A549 (cell line): ENCODE measurements around the gene POLR3E. TPM values are rescaled to one million over a fixed set of nuclear protein-coding genes. Genes with fewer than 3 reads are reported as not detected.

Experiments used
- ATAC-seq, 2 experiments: fragments of 200-7000 bp in 1 of 2; fragments of >200 bp in 1 of 2; cut with Nextera tagmentation in 1 of 2; cut with Tn5 transposase in 1 of 2; 3 replicates each; pipeline versions ENCODE4 v1.8.0 to v1.9.1; 2018 to 2020; ENCODE audit warnings: mild to moderate bottlenecking in 1 of 2, moderate library complexity in 1 of 2
- CTCF ChIA-PET: fragments of 300-600 bp; sonication (Branson Sonifier 250); formaldehyde crosslinking; extraction: SDS; loops from one replicate; lab custom pipeline; 2021; ENCODE audit warnings: antibody characterized with exemption, inconsistent platforms; lab: Yijun Ruan, JAX
- POLR2A ChIA-PET: fragments of 350-600 bp; formaldehyde crosslinking; extraction: SDS; loops from one replicate; lab custom pipeline; 2021; ENCODE audit warnings: antibody characterized with exemption, inconsistent platforms; lab: Yijun Ruan, JAX
- DNase-seq, 2 experiments: peaks; one replicate each; pipeline versions ENCODE4 v3.0.0 to v3.0.0-alpha.2; 2011 to 2016; ENCODE audit warnings: low read depth in 1 of 2, low spot score in 1 of 2
- FAIRE-seq: peaks from 2 replicates; lab custom pipeline; 2011; peaks lifted over from hg19 to GRCh38; lab: Jason Lieb, UNC
- H3K27ac ChIP-seq, 2 experiments: fragments of >200 bp; sonication (Bioruptor Twin); formaldehyde crosslinking; 3 replicates each; pipeline ENCODE4 v1.5.1; 2016 to 2017
- H3K4me1 ChIP-seq: fragments of >200 bp; sonication (Bioruptor Twin); formaldehyde crosslinking; 3 replicates; pipeline ENCODE4 v1.6.1; 2016
- H3K4me2 ChIP-seq: fragments of >200 bp; sonication (Bioruptor Twin); formaldehyde crosslinking; 3 replicates; pipeline ENCODE4 v1.6.1; 2016
- H3K4me3 ChIP-seq: fragments of >200 bp; sonication (Bioruptor Twin); formaldehyde crosslinking; 3 replicates; pipeline ENCODE4 v1.5.1; 2016
- H3K9me3 ChIP-seq: fragments of >200 bp; sonication (Bioruptor Twin); formaldehyde crosslinking; 3 replicates; pipeline ENCODE4 v1.6.1; 2016
- CBX8 ChIP-seq: fragments of 200-600 bp; sonication (generic); IDR thresholded peaks from 2 replicates; pipeline ENCODE4 v1.6.1; 2016
- FOSB ChIP-seq: fragments of 250-450 bp; sonication (Bioruptor Pico); IDR thresholded peaks from 2 replicates; pipeline ENCODE4 v1.5.0; 2020; ENCODE audit warnings: mild to moderate bottlenecking, moderate library complexity
- FOXS1 ChIP-seq: fragments of 250-450 bp; sonication (Bioruptor Pico); IDR thresholded peaks from 2 replicates; pipeline ENCODE4 v1.5.0; 2020; ENCODE audit warnings: mild to moderate bottlenecking, moderate library complexity
- HDAC2 ChIP-seq: fragments of 200-600 bp; sonication (generic); IDR thresholded peaks from 2 replicates; pipeline ENCODE4 v1.6.1; 2016
- HOXB5 ChIP-seq: fragments of 250-450 bp; sonication (Bioruptor Pico); IDR thresholded peaks from 2 replicates; pipeline ENCODE4 v1.5.0; 2020; ENCODE audit warnings: mild to moderate bottlenecking, moderate library complexity
- JUN ChIP-seq, 2 experiments: fragments of >200 bp; sonication (Bioruptor Twin); formaldehyde crosslinking; IDR thresholded peaks; 2 replicates in 1 of 2; 3 replicates in 1 of 2; pipeline ENCODE4 v1.6.1; 2016 to 2017
- JUNB ChIP-seq: fragments of >200 bp; sonication (Bioruptor Twin); formaldehyde crosslinking; IDR thresholded peaks from 2 replicates; pipeline ENCODE4 v1.6.1; 2016
- KDM5A ChIP-seq: fragments of 200-600 bp; sonication (generic); IDR thresholded peaks from 2 replicates; pipeline ENCODE4 v1.6.1; 2016; ENCODE audit warnings: antibody characterized with exemption, mild to moderate bottlenecking
- NFE2L2 ChIP-seq: fragments of 150-350 bp; conservative IDR thresholded peaks from 2 replicates; pipeline ENCODE4 v1.6.1; 2014; ENCODE audit warnings: low read length
- NPAS2 ChIP-seq: fragments of 250-450 bp; sonication (Bioruptor Pico); IDR thresholded peaks from 2 replicates; pipeline ENCODE4 v1.8.0; 2022; ENCODE audit warnings: mild to moderate bottlenecking, moderate library complexity, borderline replicate concordance
- POLR2A ChIP-seq: IDR thresholded peaks from 2 replicates; pipeline ENCODE4 v1.6.1; 2012; ENCODE audit warnings: mild to moderate bottlenecking, low read length
- RAD21 ChIP-seq, 2 experiments: fragments of >200 bp in 1 of 2; sonication (Bioruptor Twin) in 1 of 2; formaldehyde crosslinking in 1 of 2; IDR thresholded peaks in 1 of 2; conservative IDR thresholded peaks in 1 of 2; 2 replicates in 1 of 2; 3 replicates in 1 of 2; pipeline ENCODE4 v1.6.1; 2012 to 2018; ENCODE audit warnings: inconsistent platforms in 1 of 2
- RARB ChIP-seq: fragments of 250-450 bp; sonication (Bioruptor Pico); IDR thresholded peaks from 2 replicates; pipeline ENCODE4 v1.8.0; 2021; ENCODE audit warnings: mild to moderate bottlenecking, moderate library complexity
- RCOR1 ChIP-seq: fragments of 150-350 bp; IDR thresholded peaks from 2 replicates; pipeline ENCODE4 v1.6.1; 2014; ENCODE audit warnings: antibody characterized with exemption, low read length, low read depth
- RFX5 ChIP-seq: fragments of 450-650 bp; IDR thresholded peaks from 2 replicates; pipeline ENCODE4 v1.7.1; 2014; ENCODE audit warnings: antibody characterized with exemption, mild to moderate bottlenecking, moderate library complexity
- RNF2 ChIP-seq: fragments of 200-600 bp; sonication (generic); IDR thresholded peaks from 2 replicates; pipeline ENCODE4 v1.6.1; 2016; ENCODE audit warnings: low read depth, mild to moderate bottlenecking, antibody characterized with exemption, moderate library complexity, borderline replicate concordance
- TFCP2L1 ChIP-seq: fragments of 250-450 bp; sonication (Bioruptor Pico); IDR thresholded peaks from 2 replicates; pipeline ENCODE4 v1.5.0; 2021; ENCODE audit warnings: mild to moderate bottlenecking
- TP53 ChIP-seq: fragments of 250-450 bp; sonication (Bioruptor Pico); IDR thresholded peaks from 2 replicates; pipeline ENCODE4 v1.5.0; 2021; ENCODE audit warnings: mild to moderate bottlenecking, moderate library complexity
- WGBS: methylation state at CpG from one replicate; pipeline ENCODE4 v1.1.6; 2017; ENCODE audit errors: missing lambda C conversion rate; 5-methylcytosine and 5-hydroxymethylcytosine counted together
- polyA plus RNA-seq, 4 experiments: library from polyadenylated mRNA; depleted of rRNA in 3 of 4; stranded (reverse); fragments of >200 nt; fragmentation: RNase III in 1 of 4; extraction: RNeasy Plus Mini Kit Qiagen cat#74134 plus additional on column Dnase treatment in 1 of 4; gene quantifications; 2 replicates in 3 of 4; 3 replicates in 1 of 4; pipeline ENCODE4 v1.2.3, GENCODE V29; 2011 to 2017
- TF ChIP-seq, protein P1 (sequence below): IDR thresholded peaks from 2 replicates; pipeline ENCODE4 v1.6.1; 2012
- TF ChIP-seq, protein P2 (sequence below): fragments of >200 bp; sonication (Bioruptor Twin); formaldehyde crosslinking; IDR thresholded peaks from 2 replicates; pipeline ENCODE4 v1.6.1; 2016
- TF ChIP-seq, protein P3 (sequence below): IDR thresholded peaks from 2 replicates; pipeline ENCODE4 v1.6.1; 2012; ENCODE audit warnings: low read depth, borderline replicate concordance
- TF ChIP-seq, protein P4 (sequence below): fragments of 150-350 bp; IDR thresholded peaks from 2 replicates; pipeline ENCODE4 v1.6.1; 2014; ENCODE audit warnings: low read depth, mild to moderate bottlenecking, low read length
- TF ChIP-seq, protein P5 (sequence below): fragments of 250-450 bp; sonication (Bioruptor Pico); IDR thresholded peaks from 2 replicates; pipeline ENCODE4 v1.5.0; 2020; ENCODE audit warnings: low read depth, mild to moderate bottlenecking, moderate library complexity
- TF ChIP-seq, protein P6 (sequence below): fragments of 450-650 bp; IDR thresholded peaks from 2 replicates; pipeline ENCODE4 v1.6.1; 2014; ENCODE audit warnings: antibody characterized with exemption

POLR3E gene
- polyA plus RNA-seq, 2 of the 4 experiments (the other 2 are of a cell fraction), result 54.6 to 77.9 TPM

- Histone ChIP-seq H3K9me3 (no peaks in the 10 kb centered on the region), H3K27ac (peak overlapping the region in 1 of 2 experiments; percentile 8; a peak in 1 of 6 replicates), H3K4me3 (no peak overlapping the region), H3K4me2 (no peak overlapping the region), H3K4me1 (peaks cover 47% of the 10 kb centered on the region)
- CTCF ChIA-PET, result interaction anchor here (0.6 to 2.0 kb wide), 6 partner anchors 8 to 1201 kb away, joined by 3 to 5 read pairs (median 4); no protein-coding TSS in a partner anchor
- TF ChIP-seq RFX5, result no peak
- no peak for TF ChIP-seq FOSB (CRISPR knock-in tag)
- no peak for TF ChIP-seq HDAC2
- TF ChIP-seq, protein P1, sequence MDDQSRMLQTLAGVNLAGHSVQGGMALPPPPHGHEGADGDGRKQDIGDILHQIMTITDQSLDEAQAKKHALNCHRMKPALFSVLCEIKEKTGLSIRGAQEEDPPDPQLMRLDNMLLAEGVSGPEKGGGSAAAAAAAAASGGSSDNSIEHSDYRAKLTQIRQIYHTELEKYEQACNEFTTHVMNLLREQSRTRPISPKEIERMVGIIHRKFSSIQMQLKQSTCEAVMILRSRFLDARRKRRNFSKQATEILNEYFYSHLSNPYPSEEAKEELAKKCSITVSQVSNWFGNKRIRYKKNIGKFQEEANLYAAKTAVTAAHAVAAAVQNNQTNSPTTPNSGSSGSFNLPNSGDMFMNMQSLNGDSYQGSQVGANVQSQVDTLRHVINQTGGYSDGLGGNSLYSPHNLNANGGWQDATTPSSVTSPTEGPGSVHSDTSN, result no peak
- TF ChIP-seq, protein P2, sequence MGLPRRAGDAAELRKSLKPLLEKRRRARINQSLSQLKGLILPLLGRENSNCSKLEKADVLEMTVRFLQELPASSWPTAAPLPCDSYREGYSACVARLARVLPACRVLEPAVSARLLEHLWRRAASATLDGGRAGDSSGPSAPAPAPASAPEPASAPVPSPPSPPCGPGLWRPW, result no peak
- no peak for TF ChIP-seq POLR2A
- TF ChIP-seq RARB (CRISPR knock-in tag), result no peak
- TF ChIP-seq, protein P3, sequence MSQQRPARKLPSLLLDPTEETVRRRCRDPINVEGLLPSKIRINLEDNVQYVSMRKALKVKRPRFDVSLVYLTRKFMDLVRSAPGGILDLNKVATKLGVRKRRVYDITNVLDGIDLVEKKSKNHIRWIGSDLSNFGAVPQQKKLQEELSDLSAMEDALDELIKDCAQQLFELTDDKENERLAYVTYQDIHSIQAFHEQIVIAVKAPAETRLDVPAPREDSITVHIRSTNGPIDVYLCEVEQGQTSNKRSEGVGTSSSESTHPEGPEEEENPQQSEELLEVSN, result no peak
- TF ChIP-seq RNF2, result no peak
- no peak for TF ChIP-seq JUN (IDR thresholded peaks at IDR 0.05)
- no peak for TF ChIP-seq JUNB
- no peak for FAIRE-seq
- WGBS, result 96% methylated on average over 1 of the region's 1 CpG
- no peak for DNase-seq
- no peak for ATAC-seq
- POLR2A ChIA-PET, result interaction anchor here (0.8 kb wide), 1 partner anchor 51 kb away, joined by 7 read pairs; no protein-coding TSS in a partner anchor
Measured at GRCh38 chr16:22357635-22357971, 60.4 kb downstream of the POLR3E start.

DNA sequence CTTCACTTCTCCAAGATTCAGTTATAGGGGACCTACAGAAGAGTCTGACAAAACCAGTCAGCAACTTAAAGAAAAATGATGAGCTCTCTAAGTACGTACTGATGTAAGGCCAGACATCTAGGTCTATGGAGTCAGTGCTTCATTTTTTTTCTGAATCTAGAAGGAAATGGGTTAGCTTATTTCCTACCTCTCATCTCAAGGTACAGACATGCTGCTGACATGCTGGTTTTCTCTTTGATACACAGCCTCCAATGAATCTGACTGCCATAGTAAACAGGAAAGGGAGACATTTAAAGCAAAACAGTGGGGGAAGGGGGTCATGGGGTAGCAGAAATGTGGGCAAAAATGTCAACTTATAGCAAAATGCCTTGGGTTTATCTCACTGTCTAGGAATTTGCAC lies 60.8 kb downstream of the POLR3E start:
- no peak for FAIRE-seq
- Histone ChIP-seq H3K4me3 (no peak overlapping the region), H3K27ac (peak overlapping the region in 1 of 2 experiments; percentile 29; a peak in 2 of 6 replicates), H3K4me1 (peaks cover 43% of the 10 kb centered on the region)
- 97% methylated on average over 1 of the region's 1 CpG for WGBS
- DNase-seq, result no peak
- TF ChIP-seq TFCP2L1 (CRISPR knock-in tag), result no peak
- no peak for TF ChIP-seq RCOR1
- TF ChIP-seq, all 56 proteins: peak for 0
- POLR2A ChIA-PET, result no interaction called here
- ATAC-seq, result no peak
- CTCF ChIA-PET, result interaction anchor here (0.6 to 2.0 kb wide), 5 partner anchors 9 to 1202 kb away, joined by 3 to 5 read pairs (median 4); no protein-coding TSS in a partner anchor
- no peak overlapping the region for H3K4me2 ChIP-seq
- no peaks in the 10 kb centered on the region for H3K9me3 ChIP-seq

GRCh38 chr16:22359679-22360078 lies 62.5 kb downstream of the POLR3E start:
- no peak for DNase-seq
- CTCF ChIA-PET, result interaction anchor here (1.2 to 1.4 kb wide), 2 partner anchors 17 to 39 kb away, joined by 3 read pairs; no protein-coding TSS in a partner anchor
- POLR2A ChIA-PET, result no interaction called here
- no peaks in the 10 kb centered on the region for H3K9me3 ChIP-seq
- no peak overlapping the region for H3K4me3 ChIP-seq
- no peak overlapping the region for H3K27ac ChIP-seq
- ATAC-seq, result no peak
- H3K4me2 ChIP-seq, result no peak overlapping the region
- no peak for TF ChIP-seq RAD21 (conservative IDR thresholded peaks at IDR 0.05 in 1 of 2, IDR thresholded peaks at IDR 0.05 in 1 of 2)
- TF ChIP-seq TP53 (CRISPR knock-in tag), result no peak
- no peak for TF ChIP-seq KDM5A
- TF ChIP-seq JUN (IDR thresholded peaks at IDR 0.05), result no peak
- no peak for TF ChIP-seq CBX8
- TF ChIP-seq NFE2L2, result no peak
- no peak for TF ChIP-seq NPAS2 (CRISPR knock-in tag)
- TF ChIP-seq, protein P3, result no peak
- TF ChIP-seq, protein P4, sequence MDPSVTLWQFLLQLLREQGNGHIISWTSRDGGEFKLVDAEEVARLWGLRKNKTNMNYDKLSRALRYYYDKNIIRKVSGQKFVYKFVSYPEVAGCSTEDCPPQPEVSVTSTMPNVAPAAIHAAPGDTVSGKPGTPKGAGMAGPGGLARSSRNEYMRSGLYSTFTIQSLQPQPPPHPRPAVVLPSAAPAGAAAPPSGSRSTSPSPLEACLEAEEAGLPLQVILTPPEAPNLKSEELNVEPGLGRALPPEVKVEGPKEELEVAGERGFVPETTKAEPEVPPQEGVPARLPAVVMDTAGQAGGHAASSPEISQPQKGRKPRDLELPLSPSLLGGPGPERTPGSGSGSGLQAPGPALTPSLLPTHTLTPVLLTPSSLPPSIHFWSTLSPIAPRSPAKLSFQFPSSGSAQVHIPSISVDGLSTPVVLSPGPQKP, result no peak
- TF ChIP-seq, protein P5, sequence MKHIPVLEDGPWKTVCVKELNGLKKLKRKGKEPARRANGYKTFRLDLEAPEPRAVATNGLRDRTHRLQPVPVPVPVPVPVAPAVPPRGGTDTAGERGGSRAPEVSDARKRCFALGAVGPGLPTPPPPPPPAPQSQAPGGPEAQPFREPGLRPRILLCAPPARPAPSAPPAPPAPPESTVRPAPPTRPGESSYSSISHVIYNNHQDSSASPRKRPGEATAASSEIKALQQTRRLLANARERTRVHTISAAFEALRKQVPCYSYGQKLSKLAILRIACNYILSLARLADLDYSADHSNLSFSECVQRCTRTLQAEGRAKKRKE (CRISPR knock-in tag), result no peak
- TF ChIP-seq, protein P6, sequence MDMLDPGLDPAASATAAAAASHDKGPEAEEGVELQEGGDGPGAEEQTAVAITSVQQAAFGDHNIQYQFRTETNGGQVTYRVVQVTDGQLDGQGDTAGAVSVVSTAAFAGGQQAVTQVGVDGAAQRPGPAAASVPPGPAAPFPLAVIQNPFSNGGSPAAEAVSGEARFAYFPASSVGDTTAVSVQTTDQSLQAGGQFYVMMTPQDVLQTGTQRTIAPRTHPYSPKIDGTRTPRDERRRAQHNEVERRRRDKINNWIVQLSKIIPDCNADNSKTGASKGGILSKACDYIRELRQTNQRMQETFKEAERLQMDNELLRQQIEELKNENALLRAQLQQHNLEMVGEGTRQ, result no peak
- no peak for TF ChIP-seq FOXS1
- TF ChIP-seq HOXB5 (CRISPR knock-in tag), result no peak
- no peak for TF ChIP-seq RFX5
- TF ChIP-seq, all 56 proteins: peak for 0
- no peak for FAIRE-seq
- H3K4me1 ChIP-seq, result peaks cover 26% of the 10 kb centered on the region
